NCI-H128 (cell line): ENCODE data around the gene TRAP1.
A peak's percentile ranks its signal among the peaks of the same experiment; 100 is the strongest.

Experiments
- DNase-seq: peaks from one replicate; lab custom pipeline; 2025; ENCODE audit not compliant: unreplicated experiment; lab: John Stamatoyannopoulos, UW

Gene TRAP1

GRCh38 chr16:3717235-3718018, at the start of gene TRAP1:
TRAP1 (minus strand) TSS chr16:3717524; CDS start chr16:3717508, 16 bp downstream.
- DNase-seq: peak; percentile 19

GRCh38 chr16:3766177-3766576, 48.9 kb upstream of the TRAP1 start:
- no peak for DNase-seq

- DNase-seq: no peak
These were observed 47.1 kb upstream of the TRAP1 start for GRCh38 chr16:3764409-3764808.

DNA sequence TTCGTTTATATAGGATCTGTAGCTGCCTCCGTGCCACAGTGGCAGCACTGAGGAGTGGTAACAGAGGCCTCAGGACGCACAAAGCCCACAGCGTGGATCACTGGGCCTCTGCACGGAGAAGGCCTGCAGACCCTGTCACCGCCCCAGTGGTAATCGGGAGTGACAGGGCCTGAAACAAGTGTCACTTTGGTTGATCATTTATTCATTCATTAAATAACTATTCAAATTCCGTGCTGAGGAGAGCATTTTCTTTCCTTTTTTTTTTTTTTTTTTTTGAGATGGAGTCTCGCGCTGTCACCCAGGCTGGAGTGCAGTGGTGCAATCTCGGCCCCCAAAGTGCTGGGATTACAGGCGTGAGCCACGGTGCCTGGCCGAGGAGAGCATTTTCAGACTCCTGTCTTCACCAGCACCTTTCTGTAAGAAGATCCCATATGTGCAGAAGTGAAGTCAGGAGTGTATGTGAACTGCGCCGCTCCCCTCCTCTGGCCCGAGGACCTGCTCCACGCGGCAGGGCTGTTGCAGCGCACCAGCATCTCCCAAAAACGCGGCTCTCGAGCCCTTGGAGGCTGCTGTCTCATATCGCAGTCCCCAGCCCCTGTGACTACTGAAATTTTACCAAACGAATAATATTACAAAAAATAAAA, 44.9 kb upstream of the TRAP1 start:
- no peak for DNase-seq

GRCh38 chr16:3761375-3762106, 44.2 kb upstream of the TRAP1 start:
- no peak for DNase-seq

- DNase-seq: no peak
These were observed 43.2 kb upstream of the TRAP1 start for GRCh38 chr16:3760518-3760917.

DNA sequence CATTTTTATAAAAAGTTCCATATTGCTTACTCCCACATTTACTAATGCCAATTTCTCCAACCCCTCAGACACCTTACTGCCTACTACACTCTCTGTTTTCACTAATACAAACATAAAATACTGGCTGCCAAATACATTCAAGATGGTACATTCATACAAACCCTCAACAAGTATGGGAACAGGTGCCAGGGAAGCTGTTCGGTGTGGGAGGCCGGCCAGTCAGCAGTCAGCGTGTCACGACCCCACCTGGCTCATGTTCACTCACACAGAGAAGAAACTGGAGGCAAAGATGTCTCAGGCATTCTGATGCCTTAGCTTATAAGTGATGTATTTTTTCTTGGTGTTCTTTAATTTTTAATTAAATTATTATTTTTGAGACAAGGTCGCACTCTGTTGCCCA, 42.4 kb upstream of the TRAP1 start:
- DNase-seq: no peak

- no peak for DNase-seq
These were observed 38.8 kb upstream of the TRAP1 start for GRCh38 chr16:3756113-3756512.

DNA sequence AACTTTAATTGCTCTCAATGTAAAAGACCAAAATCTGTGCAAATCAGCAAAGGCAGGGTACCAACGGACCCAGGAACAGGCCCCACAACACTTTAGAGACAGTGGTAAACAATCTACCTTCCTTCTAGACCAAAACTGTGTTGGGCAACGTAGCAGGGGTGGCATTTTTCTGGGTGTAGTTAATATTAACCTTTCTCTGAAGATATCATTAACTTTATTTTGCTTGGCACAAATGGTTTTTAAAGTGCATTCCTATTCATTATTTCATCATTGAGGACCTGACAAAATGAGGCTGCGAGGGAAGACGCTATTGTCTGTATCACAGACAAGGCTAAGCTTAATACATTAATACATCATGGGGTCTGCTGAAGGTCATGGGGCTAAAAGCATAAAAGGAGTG, 37.9 kb upstream of the TRAP1 start:
- DNase-seq: no peak

DNA sequence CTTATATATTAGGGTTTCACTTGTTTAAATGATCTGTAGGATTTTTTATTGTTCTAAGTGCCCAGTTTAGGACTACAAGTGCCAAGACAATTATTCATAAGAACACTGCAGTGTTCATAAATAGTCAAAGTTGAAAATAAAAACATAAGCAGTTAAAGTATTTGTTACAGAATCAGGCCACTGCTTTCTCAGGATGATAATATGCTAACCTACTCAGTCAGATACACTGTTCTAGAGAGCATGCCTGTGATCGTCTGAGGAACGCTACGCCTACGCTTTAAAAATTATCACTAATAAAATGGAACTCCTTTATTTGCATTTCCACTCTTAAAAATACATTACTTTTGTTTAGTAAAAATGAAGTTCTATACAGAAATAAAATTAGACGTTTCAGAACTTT, 37.4 kb upstream of the TRAP1 start:
- DNase-seq: no peak

- no peak for DNase-seq
These were observed 36.9 kb upstream of the TRAP1 start for GRCh38 chr16:3754081-3754703.

DNA sequence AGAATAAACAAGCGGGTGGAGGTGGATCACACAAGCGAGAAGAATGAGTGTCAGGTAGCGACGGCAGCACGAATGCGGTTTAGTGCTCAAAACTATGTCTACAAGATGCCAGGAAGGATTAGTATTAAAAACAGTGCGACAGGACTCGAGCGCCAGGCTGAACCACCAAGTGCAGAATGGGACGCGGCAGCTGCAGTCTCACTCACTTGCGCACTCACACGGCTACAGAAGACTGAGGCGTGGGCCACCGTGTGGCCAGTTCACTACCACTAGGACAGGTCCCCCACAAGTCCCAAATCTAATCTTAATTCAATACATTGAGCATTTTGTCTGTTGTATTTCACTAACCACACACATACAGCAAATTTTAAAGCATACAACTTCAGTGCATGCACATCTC, 35.7 kb upstream of the TRAP1 start:
- DNase-seq: no peak

GRCh38 chr16:3751878-3752277, 34.6 kb upstream of the TRAP1 start:
- DNase-seq: no peak

DNA sequence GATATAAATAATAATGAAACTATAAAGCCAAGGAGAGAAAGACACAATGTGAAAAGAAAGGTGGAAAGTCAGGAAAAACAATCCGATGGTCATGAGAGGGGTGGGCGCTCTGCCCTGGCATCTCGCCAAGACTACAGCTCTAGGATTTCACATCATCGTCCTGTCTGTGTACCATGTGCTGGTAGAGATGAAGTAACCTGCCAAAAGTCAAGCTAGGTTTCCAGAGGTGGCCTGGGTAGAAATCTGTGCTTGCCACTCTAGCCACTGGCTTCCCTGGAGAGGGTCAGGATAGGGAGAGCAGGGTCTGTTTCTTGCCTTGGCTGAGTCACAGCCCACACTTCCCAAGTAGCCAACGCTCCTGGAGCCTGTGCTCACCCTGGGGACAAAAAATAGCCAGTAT, 31.0 kb upstream of the TRAP1 start:
- DNase-seq: no peak

- no peak for DNase-seq
These were observed 28.5 kb upstream of the TRAP1 start for GRCh38 chr16:3745751-3746355.

DNA sequence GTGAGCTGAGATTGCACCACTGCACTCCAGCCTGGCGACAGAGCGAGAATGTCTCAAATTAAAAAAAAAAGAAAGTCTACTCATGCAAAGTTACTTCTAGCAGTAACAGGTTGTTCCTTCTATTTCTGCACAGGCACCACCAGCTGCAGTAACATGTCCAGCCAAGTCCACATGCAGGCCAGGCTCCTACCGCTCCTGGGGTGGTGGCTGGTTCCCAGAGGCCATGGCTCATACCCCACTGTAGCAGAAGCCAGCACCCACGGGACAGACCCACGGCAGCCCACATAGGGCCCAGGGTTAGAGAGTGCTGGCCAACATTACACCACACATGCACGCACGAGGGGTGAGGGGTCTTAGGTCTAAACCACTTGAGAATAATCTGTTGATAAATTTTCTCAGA, 26.7 kb upstream of the TRAP1 start:
- no peak for DNase-seq

DNA sequence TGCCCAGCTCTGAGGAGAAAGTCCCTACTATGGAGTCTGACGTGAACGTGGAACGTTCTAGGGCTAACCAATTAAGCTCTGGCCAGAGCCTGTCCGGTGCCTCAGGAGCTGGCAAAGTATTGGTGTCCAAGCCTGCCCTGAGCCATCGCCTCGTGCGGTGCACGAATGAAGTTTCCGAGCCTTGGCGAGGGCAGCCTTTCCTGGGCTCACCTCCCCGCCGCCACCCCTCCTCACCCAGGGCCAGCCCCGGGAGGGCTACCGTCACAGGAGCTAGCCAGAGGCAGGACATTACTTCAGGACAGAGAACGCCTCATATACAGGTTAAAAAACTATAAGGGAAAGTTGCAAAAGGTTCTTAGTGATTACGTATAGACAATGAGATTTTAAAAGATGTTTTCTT, 23.6 kb upstream of the TRAP1 start:
- no peak for DNase-seq

- DNase-seq: no peak
These were observed 22.9 kb upstream of the TRAP1 start for GRCh38 chr16:3740186-3740585.

- no peak for DNase-seq
These were observed 22.3 kb upstream of the TRAP1 start for GRCh38 chr16:3739636-3740035.

GRCh38 chr16:3738541-3738940, 21.2 kb upstream of the TRAP1 start:
- no peak for DNase-seq

GRCh38 chr16:3738128-3738527, 20.8 kb upstream of the TRAP1 start:
- DNase-seq: no peak
